SK-N-SH (cell line): ENCODE data around the gene SKI.

Experiments used
- CTCF ChIP-seq: fragments of 200-600 bp; sonication (generic); IDR thresholded peaks from 2 replicates; pipeline ENCODE4 v1.6.1; 2017; ENCODE audit warnings: antibody characterized with exemption, mild to moderate bottlenecking, moderate library complexity
- EP300 ChIP-seq, 2 experiments: IDR thresholded peaks; 2 replicates each; pipeline versions ENCODE4 v1.4.0 to v1.6.1; 2012; ENCODE audit warnings: borderline replicate concordance in 1 of 2, low read depth in 1 of 2, low read length in 1 of 2
- FOXJ3 ChIP-seq: sonication (generic); formaldehyde crosslinking; IDR thresholded peaks from 2 replicates; pipeline ENCODE4 v1.5.1; 2020; ENCODE audit warnings: mild to moderate bottlenecking, missing genetic modification reagents
- JUND ChIP-seq: IDR thresholded peaks from 2 replicates; pipeline ENCODE4 v1.4.0; 2012
- POLR2AphosphoS5 ChIP-seq: IDR thresholded peaks from 2 replicates; pipeline ENCODE4 v1.6.1; 2012; ENCODE audit warnings: low read depth, low read length
- RAD21 ChIP-seq: IDR thresholded peaks from 2 replicates; pipeline ENCODE4 v1.6.1; 2012; ENCODE audit warnings: mild to moderate bottlenecking, low read length
- RXRA ChIP-seq: IDR thresholded peaks from 2 replicates; pipeline ENCODE4 v1.4.0; 2012; ENCODE audit warnings: low read depth, mild to moderate bottlenecking, borderline replicate concordance
- TAF1 ChIP-seq: IDR thresholded peaks from 2 replicates; pipeline ENCODE4 v1.6.1; 2012; ENCODE audit warnings: low read depth, mild to moderate bottlenecking, low read length, moderate library complexity, borderline replicate concordance
- TCF12 ChIP-seq: IDR thresholded peaks from 2 replicates; pipeline ENCODE4 v1.4.0; 2012
- ZBTB33 ChIP-seq: IDR thresholded peaks from 2 replicates; pipeline ENCODE4 v1.4.0; 2012; ENCODE audit warnings: low read depth, borderline replicate concordance
- TF ChIP-seq, protein P1 (sequence below): IDR thresholded peaks from 2 replicates; pipeline ENCODE4 v1.6.1; 2012; ENCODE audit warnings: mild to moderate bottlenecking, low read depth, low read length, moderate library complexity
- TF ChIP-seq, protein P2 (sequence below): IDR thresholded peaks from 2 replicates; pipeline ENCODE4 v1.4.0; 2012; ENCODE audit warnings: low read depth
- TF ChIP-seq, protein P3 (sequence below): fragments of 150-350 bp; IDR thresholded peaks from 2 replicates; pipeline ENCODE4 v1.6.1; 2017; ENCODE audit warnings: antibody characterized with exemption, low read length, low read depth, borderline replicate concordance

DNA sequence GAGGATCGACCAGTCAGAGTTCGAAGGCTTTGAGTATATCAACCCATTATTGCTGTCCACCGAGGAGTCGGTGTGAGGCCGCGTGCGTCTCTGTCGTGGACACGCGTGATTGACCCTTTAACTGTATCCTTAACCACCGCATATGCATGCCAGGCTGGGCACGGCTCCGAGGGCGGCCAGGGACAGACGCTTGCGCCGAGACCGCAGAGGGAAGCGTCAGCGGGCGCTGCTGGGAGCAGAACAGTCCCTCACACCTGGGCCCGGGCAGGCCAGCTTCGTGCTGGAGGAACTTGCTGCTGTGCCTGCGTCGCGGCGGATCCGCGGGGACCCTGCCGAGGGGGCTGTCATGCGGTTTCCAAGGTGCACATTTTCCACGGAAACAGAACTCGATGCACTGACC, 43.2 kb upstream of the SKI start:
- no peak for TF ChIP-seq RXRA
- no peak for TF ChIP-seq CTCF
- TF ChIP-seq RAD21: no peak
- no peak for TF ChIP-seq EP300 (IDR thresholded peaks at IDR 0.05; ENCODE audit: borderline replicate concordance in 1 of 2, low read depth in 1 of 2, low read length in 1 of 2)
- TF ChIP-seq TAF1: no peak
- TF ChIP-seq, protein P1, sequence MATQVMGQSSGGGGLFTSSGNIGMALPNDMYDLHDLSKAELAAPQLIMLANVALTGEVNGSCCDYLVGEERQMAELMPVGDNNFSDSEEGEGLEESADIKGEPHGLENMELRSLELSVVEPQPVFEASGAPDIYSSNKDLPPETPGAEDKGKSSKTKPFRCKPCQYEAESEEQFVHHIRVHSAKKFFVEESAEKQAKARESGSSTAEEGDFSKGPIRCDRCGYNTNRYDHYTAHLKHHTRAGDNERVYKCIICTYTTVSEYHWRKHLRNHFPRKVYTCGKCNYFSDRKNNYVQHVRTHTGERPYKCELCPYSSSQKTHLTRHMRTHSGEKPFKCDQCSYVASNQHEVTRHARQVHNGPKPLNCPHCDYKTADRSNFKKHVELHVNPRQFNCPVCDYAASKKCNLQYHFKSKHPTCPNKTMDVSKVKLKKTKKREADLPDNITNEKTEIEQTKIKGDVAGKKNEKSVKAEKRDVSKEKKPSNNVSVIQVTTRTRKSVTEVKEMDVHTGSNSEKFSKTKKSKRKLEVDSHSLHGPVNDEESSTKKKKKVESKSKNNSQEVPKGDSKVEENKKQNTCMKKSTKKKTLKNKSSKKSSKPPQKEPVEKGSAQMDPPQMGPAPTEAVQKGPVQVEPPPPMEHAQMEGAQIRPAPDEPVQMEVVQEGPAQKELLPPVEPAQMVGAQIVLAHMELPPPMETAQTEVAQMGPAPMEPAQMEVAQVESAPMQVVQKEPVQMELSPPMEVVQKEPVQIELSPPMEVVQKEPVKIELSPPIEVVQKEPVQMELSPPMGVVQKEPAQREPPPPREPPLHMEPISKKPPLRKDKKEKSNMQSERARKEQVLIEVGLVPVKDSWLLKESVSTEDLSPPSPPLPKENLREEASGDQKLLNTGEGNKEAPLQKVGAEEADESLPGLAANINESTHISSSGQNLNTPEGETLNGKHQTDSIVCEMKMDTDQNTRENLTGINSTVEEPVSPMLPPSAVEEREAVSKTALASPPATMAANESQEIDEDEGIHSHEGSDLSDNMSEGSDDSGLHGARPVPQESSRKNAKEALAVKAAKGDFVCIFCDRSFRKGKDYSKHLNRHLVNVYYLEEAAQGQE: no peak
- no peak for TF ChIP-seq ZBTB33
- TF ChIP-seq FOXJ3 (CRISPR knock-in tag): no peak
- TF ChIP-seq JUND: no peak
- TF ChIP-seq, protein P2, sequence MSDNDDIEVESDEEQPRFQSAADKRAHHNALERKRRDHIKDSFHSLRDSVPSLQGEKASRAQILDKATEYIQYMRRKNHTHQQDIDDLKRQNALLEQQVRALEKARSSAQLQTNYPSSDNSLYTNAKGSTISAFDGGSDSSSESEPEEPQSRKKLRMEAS: no peak
- TF ChIP-seq TCF12: no peak
- TF ChIP-seq, protein P3, sequence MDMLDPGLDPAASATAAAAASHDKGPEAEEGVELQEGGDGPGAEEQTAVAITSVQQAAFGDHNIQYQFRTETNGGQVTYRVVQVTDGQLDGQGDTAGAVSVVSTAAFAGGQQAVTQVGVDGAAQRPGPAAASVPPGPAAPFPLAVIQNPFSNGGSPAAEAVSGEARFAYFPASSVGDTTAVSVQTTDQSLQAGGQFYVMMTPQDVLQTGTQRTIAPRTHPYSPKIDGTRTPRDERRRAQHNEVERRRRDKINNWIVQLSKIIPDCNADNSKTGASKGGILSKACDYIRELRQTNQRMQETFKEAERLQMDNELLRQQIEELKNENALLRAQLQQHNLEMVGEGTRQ: no peak
- TF ChIP-seq POLR2AphosphoS5: no peak
